ENCODE results near the gene RAD51D.
"Not testable (repeated sequence)": the region's sequence is repeated elsewhere in the genome, so short reads cannot be mapped to it uniquely, and the experiment has no call there.

The RAD51D gene

GRCh38 chr17:35154196-35155165, 34.8 kb upstream of the RAD51D start:
- H3K4ac ChIP-seq (ENCODE audit: low read length) = no peak overlapping the region
- no peak overlapping the region for H3K27ac ChIP-seq (replicated peaks; ENCODE audit: low read length)
- H3K9me3 ChIP-seq (replicated peaks in 1 of 2; ENCODE audit: control insufficient read depth in 2 of 2, insufficient read depth in 1 of 2, low read depth in 1 of 2, low read length in 2 of 2) = no peaks in the 10 kb centered on the region
- H4K91ac ChIP-seq (ENCODE audit: low read depth, low read length, poor library complexity) = no peak overlapping the region
- no peaks in the 10 kb centered on the region for H3K4me1 ChIP-seq (ENCODE audit: control insufficient read depth in 2 of 2, insufficient read depth in 1 of 2, low read depth in 1 of 2, low read length in 2 of 2)
- no peak overlapping the region for H3K23ac ChIP-seq (ENCODE audit: low read depth, low read length, poor library complexity)
- peak overlapping the region; percentile 44 for H3K18ac ChIP-seq (ENCODE audit: low read length)
- no peaks in the 10 kb centered on the region for H3K79me1 ChIP-seq (ENCODE audit: low read depth, low read length)
- no peak overlapping the region for H3K9ac ChIP-seq (ENCODE audit: low read depth, low read length, poor library complexity)
- no peak overlapping the region for H2BK15ac ChIP-seq (ENCODE audit: low read length)
- no peaks in the 10 kb centered on the region for H3K36me3 ChIP-seq (replicated peaks in 1 of 2; ENCODE audit: control insufficient read depth in 2 of 2, insufficient read depth in 2 of 2, low read length in 2 of 2)
- H3K27me3 ChIP-seq (ENCODE audit: control insufficient read depth in 3 of 3, insufficient read depth in 3 of 3, low read depth in 1 of 3, low read length in 3 of 3) = peaks cover 0 to 8% (median 0%) of the 10 kb centered on the region in 3 experiments
- no peak overlapping the region for H2AK5ac ChIP-seq (ENCODE audit: low read depth, low read length)
- no peak overlapping the region for H4K8ac ChIP-seq (ENCODE audit: low read depth, low read length)
- H3K4me2 ChIP-seq (ENCODE audit: insufficient read depth, low read length, poor library complexity, severe bottlenecking) = no peak overlapping the region
- peak overlapping the region; percentile 63 for H3K14ac ChIP-seq (ENCODE audit: low read length)
- no peak overlapping the region for H2AFZ ChIP-seq (ENCODE audit: low read length)
- no peak overlapping the region for H2BK120ac ChIP-seq (ENCODE audit: low read depth, low read length)
- WGBS, 2 donors (ENCODE audit: extremely low coverage in 2 of 2, insufficient read length in 2 of 2, insufficient replicate concordance in 1 of 2) = no CpG with 5 or more reads among the region's 13 CpGs
- H3K4me3 ChIP-seq (ENCODE audit: low read length in 2 of 2) = no peak overlapping the region
- no peak for DNase-seq (ENCODE audit: low spot score)
- no peak overlapping the region for H2BK12ac ChIP-seq (ENCODE audit: low read length)
- H2BK5ac ChIP-seq (ENCODE audit: low read length) = no peak overlapping the region

GRCh38 chr17:35152421-35153140, 32.9 kb upstream of the RAD51D start:
- Histone ChIP-seq H2BK120ac (ENCODE audit: low read depth, low read length) (no peak overlapping the region), H3K14ac (ENCODE audit: low read length) (no peak overlapping the region)
- WGBS, 2 donors (ENCODE audit: extremely low coverage in 2 of 2, insufficient read length in 2 of 2, insufficient replicate concordance in 1 of 2) = no CpG with 5 or more reads among the region's 13 CpGs

DNA sequence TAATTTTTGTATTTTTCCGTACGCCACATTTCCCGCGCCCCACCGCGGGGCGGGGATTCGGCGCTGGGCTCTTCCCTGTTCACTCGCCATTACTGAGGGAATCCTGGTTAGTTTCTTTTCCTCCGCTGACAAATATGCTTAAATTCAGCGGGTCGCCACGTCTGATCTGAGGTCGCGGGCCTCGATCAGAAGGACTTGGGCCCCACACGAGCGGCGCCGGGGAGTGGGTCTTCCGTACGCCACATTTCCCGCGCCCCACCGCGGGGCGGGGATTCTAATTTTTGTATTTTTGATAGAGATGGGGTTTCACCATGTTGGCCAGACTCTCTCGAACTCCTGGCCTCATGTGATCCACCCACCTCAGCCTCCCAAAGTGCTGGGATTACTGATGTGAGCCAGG, 31.4 kb upstream of the RAD51D start:
- not testable (repeated sequence) for H3K18ac ChIP-seq (ENCODE audit: low read length); DNase-seq (ENCODE audit: low spot score); H4K8ac ChIP-seq (ENCODE audit: low read depth, low read length); H3K9ac ChIP-seq (ENCODE audit: low read depth, low read length, poor library complexity); H3K27ac ChIP-seq (replicated peaks; ENCODE audit: low read length); H3K4me3 ChIP-seq (ENCODE audit: low read length in 2 of 2); H4K91ac ChIP-seq (ENCODE audit: low read depth, low read length, poor library complexity); H3K4me1 ChIP-seq (ENCODE audit: control insufficient read depth in 2 of 2, insufficient read depth in 1 of 2, low read depth in 1 of 2, low read length in 2 of 2); H3K23ac ChIP-seq (ENCODE audit: low read depth, low read length, poor library complexity); H3K14ac ChIP-seq (ENCODE audit: low read length); H2BK5ac ChIP-seq (ENCODE audit: low read length); H2BK120ac ChIP-seq (ENCODE audit: low read depth, low read length); H2AFZ ChIP-seq (ENCODE audit: low read length); H3K36me3 ChIP-seq (replicated peaks in 1 of 2; ENCODE audit: control insufficient read depth in 2 of 2, insufficient read depth in 2 of 2, low read length in 2 of 2); H2BK15ac ChIP-seq (ENCODE audit: low read length); H2AK5ac ChIP-seq (ENCODE audit: low read depth, low read length); H3K79me1 ChIP-seq (ENCODE audit: low read depth, low read length); H3K4ac ChIP-seq (ENCODE audit: low read length); H2BK12ac ChIP-seq (ENCODE audit: low read length); H3K9me3 ChIP-seq (replicated peaks in 1 of 2; ENCODE audit: control insufficient read depth in 2 of 2, insufficient read depth in 1 of 2, low read depth in 1 of 2, low read length in 2 of 2); H3K4me2 ChIP-seq (ENCODE audit: insufficient read depth, low read length, poor library complexity, severe bottlenecking)
- H3K27me3 ChIP-seq (ENCODE audit: control insufficient read depth in 3 of 3, insufficient read depth in 3 of 3, low read depth in 1 of 3, low read length in 3 of 3) = peaks cover 0 to 32% (median 0%) of the 10 kb centered on the region in 3 experiments
- no CpG with 5 or more reads among the region's 29 CpGs for WGBS, 2 donors (ENCODE audit: extremely low coverage in 2 of 2, insufficient read length in 2 of 2, insufficient replicate concordance in 1 of 2)

More at GRCh38 chr17:35152421-35153140, 32.9 kb upstream of the RAD51D start:
- Histone ChIP-seq H4K8ac (ENCODE audit: low read depth, low read length) (no peak overlapping the region), H2BK12ac (ENCODE audit: low read length) (peak overlapping the region; percentile 30), H3K4me2 (ENCODE audit: insufficient read depth, low read length, poor library complexity, severe bottlenecking) (no peak overlapping the region), H3K18ac (ENCODE audit: low read length) (no peak overlapping the region), H2BK15ac (ENCODE audit: low read length) (no peak overlapping the region), H3K9me3 (replicated peaks in 1 of 2; ENCODE audit: control insufficient read depth in 2 of 2, insufficient read depth in 1 of 2, low read depth in 1 of 2, low read length in 2 of 2) (no peaks in the 10 kb centered on the region), H3K4me1 (ENCODE audit: control insufficient read depth in 2 of 2, insufficient read depth in 1 of 2, low read depth in 1 of 2, low read length in 2 of 2) (no peaks in the 10 kb centered on the region), H3K23ac (ENCODE audit: low read depth, low read length, poor library complexity) (no peak overlapping the region), H3K36me3 (replicated peaks in 1 of 2; ENCODE audit: control insufficient read depth in 2 of 2, insufficient read depth in 2 of 2, low read length in 2 of 2) (no peaks in the 10 kb centered on the region), H3K9ac (ENCODE audit: low read depth, low read length, poor library complexity) (no peak overlapping the region), H3K79me1 (ENCODE audit: low read depth, low read length) (no peaks in the 10 kb centered on the region), H3K27ac (replicated peaks; ENCODE audit: low read length) (no peak overlapping the region), H3K4ac (ENCODE audit: low read length) (no peak overlapping the region), H2AFZ (ENCODE audit: low read length) (no peak overlapping the region), H2BK5ac (ENCODE audit: low read length) (no peak overlapping the region), H3K4me3 (ENCODE audit: low read length in 2 of 2) (no peak overlapping the region), H3K27me3 (ENCODE audit: control insufficient read depth in 3 of 3, insufficient read depth in 3 of 3, low read depth in 1 of 3, low read length in 3 of 3) (peaks cover 0 to 19% (median 0%) of the 10 kb centered on the region in 3 experiments), H4K91ac (ENCODE audit: low read depth, low read length, poor library complexity) (no peak overlapping the region), H2AK5ac (ENCODE audit: low read depth, low read length) (no peak overlapping the region)
- no peak for DNase-seq (ENCODE audit: low spot score)

DNA sequence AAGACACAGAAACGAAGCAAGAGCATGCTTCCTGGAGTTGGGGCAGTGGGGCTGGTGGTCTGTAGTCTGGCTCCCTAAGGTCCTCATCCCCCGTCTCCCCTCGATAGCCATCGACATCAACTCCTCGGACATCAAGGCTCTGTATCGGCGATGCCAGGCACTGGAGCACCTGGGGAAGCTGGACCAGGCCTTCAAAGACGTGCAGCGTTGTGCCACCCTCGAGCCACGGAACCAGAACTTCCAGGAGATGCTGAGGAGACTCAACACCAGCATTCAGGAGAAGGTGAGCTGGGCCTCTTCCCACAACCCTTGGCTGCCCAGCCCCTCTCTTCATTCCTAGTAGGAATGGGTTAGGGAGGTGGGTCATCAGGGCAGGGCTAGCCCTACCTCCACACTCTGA, 30.3 kb upstream of the RAD51D start:
- Histone ChIP-seq H3K4me2 (ENCODE audit: insufficient read depth, low read length, poor library complexity, severe bottlenecking) (no peak overlapping the region), H2BK5ac (ENCODE audit: low read length) (no peak overlapping the region), H3K9me3 (replicated peaks in 1 of 2; ENCODE audit: control insufficient read depth in 2 of 2, insufficient read depth in 1 of 2, low read depth in 1 of 2, low read length in 2 of 2) (no peaks in the 10 kb centered on the region), H3K14ac (ENCODE audit: low read length) (no peak overlapping the region), H2BK120ac (ENCODE audit: low read depth, low read length) (no peak overlapping the region), H3K79me1 (ENCODE audit: low read depth, low read length) (no peaks in the 10 kb centered on the region), H3K27ac (replicated peaks; ENCODE audit: low read length) (no peak overlapping the region), H3K4me1 (ENCODE audit: control insufficient read depth in 2 of 2, insufficient read depth in 1 of 2, low read depth in 1 of 2, low read length in 2 of 2) (no peaks in the 10 kb centered on the region), H3K23ac (ENCODE audit: low read depth, low read length, poor library complexity) (no peak overlapping the region), H2BK12ac (ENCODE audit: low read length) (no peak overlapping the region), H2BK15ac (ENCODE audit: low read length) (no peak overlapping the region), H3K27me3 (ENCODE audit: control insufficient read depth in 3 of 3, insufficient read depth in 3 of 3, low read depth in 1 of 3, low read length in 3 of 3) (peaks cover 0 to 32% (median 0%) of the 10 kb centered on the region in 3 experiments), H4K8ac (ENCODE audit: low read depth, low read length) (peak overlapping the region; percentile 65), H3K9ac (ENCODE audit: low read depth, low read length, poor library complexity) (no peak overlapping the region), H2AFZ (ENCODE audit: low read length) (no peak overlapping the region), H3K4me3 (ENCODE audit: low read length in 2 of 2) (no peak overlapping the region), H3K36me3 (replicated peaks in 1 of 2; ENCODE audit: control insufficient read depth in 2 of 2, insufficient read depth in 2 of 2, low read length in 2 of 2) (no peaks in the 10 kb centered on the region), H4K91ac (ENCODE audit: low read depth, low read length, poor library complexity) (no peak overlapping the region), H3K18ac (ENCODE audit: low read length) (no peak overlapping the region), H3K4ac (ENCODE audit: low read length) (no peak overlapping the region), H2AK5ac (ENCODE audit: low read depth, low read length) (no peak overlapping the region)
- no peak for DNase-seq (ENCODE audit: low spot score)
- WGBS, 2 donors (ENCODE audit: extremely low coverage in 2 of 2, insufficient read length in 2 of 2, insufficient replicate concordance in 1 of 2) = no CpG with 5 or more reads among the region's 11 CpGs

Data from neuronal stem cell (in vitro differentiated cells).